ENCODE results near the gene CDH3. TPM values are rescaled to one million over a fixed set of nuclear protein-coding genes. Genes with fewer than 3 reads are reported as not detected.

Gene CDH3
- total and polyA plus RNA-seq, 2 donors (not counting 1 experiment from before 2014, with no cell fraction given): 0.14 TPM; not detected in 1

DNA sequence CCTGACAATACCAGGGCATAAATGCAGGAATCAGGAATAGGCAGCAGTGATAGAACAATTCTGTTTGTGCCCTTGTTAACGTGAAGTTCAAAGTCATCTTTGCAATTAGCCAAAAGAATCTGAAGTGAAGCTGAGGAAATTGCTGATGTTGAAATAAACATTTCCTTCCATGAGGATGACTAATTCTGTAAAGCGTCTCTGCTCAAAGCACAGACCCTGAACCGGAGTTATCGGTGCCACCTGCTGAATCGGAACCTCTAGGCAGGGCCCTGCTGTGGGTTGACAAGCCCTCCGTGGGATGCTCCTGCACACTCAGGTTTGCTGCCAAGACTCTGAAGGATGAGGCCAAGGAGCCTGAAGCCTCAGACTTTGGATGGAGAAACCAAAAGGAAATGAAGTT, 55.0 kb downstream of the CDH3 start:
- no peak overlapping the region for H3K4me2 ChIP-seq (ENCODE audit: extremely low read depth, insufficient read depth, low read length)
- TF ChIP-seq, protein P1, sequence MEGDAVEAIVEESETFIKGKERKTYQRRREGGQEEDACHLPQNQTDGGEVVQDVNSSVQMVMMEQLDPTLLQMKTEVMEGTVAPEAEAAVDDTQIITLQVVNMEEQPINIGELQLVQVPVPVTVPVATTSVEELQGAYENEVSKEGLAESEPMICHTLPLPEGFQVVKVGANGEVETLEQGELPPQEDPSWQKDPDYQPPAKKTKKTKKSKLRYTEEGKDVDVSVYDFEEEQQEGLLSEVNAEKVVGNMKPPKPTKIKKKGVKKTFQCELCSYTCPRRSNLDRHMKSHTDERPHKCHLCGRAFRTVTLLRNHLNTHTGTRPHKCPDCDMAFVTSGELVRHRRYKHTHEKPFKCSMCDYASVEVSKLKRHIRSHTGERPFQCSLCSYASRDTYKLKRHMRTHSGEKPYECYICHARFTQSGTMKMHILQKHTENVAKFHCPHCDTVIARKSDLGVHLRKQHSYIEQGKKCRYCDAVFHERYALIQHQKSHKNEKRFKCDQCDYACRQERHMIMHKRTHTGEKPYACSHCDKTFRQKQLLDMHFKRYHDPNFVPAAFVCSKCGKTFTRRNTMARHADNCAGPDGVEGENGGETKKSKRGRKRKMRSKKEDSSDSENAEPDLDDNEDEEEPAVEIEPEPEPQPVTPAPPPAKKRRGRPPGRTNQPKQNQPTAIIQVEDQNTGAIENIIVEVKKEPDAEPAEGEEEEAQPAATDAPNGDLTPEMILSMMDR (conservative IDR thresholded peaks at IDR 0.05 in 1 of 2, IDR thresholded peaks at IDR 0.05 in 1 of 2; ENCODE audit: low read depth in 1 of 2, low read length in 2 of 2): no peak
- TF ChIP-seq EZH2 (IDR thresholded peaks at IDR 0.05; ENCODE audit: low read length, missing control alignments): no peak
- H3K27me3 ChIP-seq (ENCODE audit: control insufficient read depth, insufficient read depth, low read length): no peaks in the 10 kb centered on the region
- no peaks in the 10 kb centered on the region for H3K9me3 ChIP-seq (ENCODE audit: control insufficient read depth, insufficient read depth, low read depth, low read length)
- no peaks in the 10 kb centered on the region for H3K79me2 ChIP-seq (ENCODE audit: control insufficient read depth, insufficient read depth, low read length)
- H3K9ac ChIP-seq (ENCODE audit: insufficient read depth, low read length): no peak overlapping the region
- no peaks in the 10 kb centered on the region for H3K4me1 ChIP-seq (ENCODE audit: control insufficient read depth, extremely low read depth, insufficient read depth, low read length)
- no peak overlapping the region for H2AFZ ChIP-seq (ENCODE audit: low read length)
- no peaks in the 10 kb centered on the region for H3K36me3 ChIP-seq (ENCODE audit: control insufficient read depth, insufficient read depth, low read length)
- H4K20me1 ChIP-seq (ENCODE audit: control insufficient read depth, extremely low read depth, insufficient read depth, low read length): no peaks in the 10 kb centered on the region
- no peak overlapping the region for H3K4me3 ChIP-seq (replicated peaks in 1 of 4; ENCODE audit: control extremely low read depth in 1 of 4, insufficient read depth in 1 of 4, low read depth in 3 of 4, low read length in 4 of 4)
- H3K27ac ChIP-seq (ENCODE audit: insufficient read depth, low read length): no peak overlapping the region
- DNase-seq (ENCODE audit: low read depth in 2 of 2): peak; percentile 12 to 36

GRCh38 chr16:68700831-68701230, 55.7 kb downstream of the CDH3 start:
- no peaks in the 10 kb centered on the region for H3K27me3 ChIP-seq (ENCODE audit: control insufficient read depth, insufficient read depth, low read length)
- TF ChIP-seq EZH2 (IDR thresholded peaks at IDR 0.05; ENCODE audit: low read length, missing control alignments): no peak
- TF ChIP-seq, protein P1 (conservative IDR thresholded peaks at IDR 0.05 in 1 of 2, IDR thresholded peaks at IDR 0.05 in 1 of 2; ENCODE audit: low read depth in 1 of 2, low read length in 2 of 2): no peak
- no peak for DNase-seq (ENCODE audit: low read depth in 2 of 2)

DNA sequence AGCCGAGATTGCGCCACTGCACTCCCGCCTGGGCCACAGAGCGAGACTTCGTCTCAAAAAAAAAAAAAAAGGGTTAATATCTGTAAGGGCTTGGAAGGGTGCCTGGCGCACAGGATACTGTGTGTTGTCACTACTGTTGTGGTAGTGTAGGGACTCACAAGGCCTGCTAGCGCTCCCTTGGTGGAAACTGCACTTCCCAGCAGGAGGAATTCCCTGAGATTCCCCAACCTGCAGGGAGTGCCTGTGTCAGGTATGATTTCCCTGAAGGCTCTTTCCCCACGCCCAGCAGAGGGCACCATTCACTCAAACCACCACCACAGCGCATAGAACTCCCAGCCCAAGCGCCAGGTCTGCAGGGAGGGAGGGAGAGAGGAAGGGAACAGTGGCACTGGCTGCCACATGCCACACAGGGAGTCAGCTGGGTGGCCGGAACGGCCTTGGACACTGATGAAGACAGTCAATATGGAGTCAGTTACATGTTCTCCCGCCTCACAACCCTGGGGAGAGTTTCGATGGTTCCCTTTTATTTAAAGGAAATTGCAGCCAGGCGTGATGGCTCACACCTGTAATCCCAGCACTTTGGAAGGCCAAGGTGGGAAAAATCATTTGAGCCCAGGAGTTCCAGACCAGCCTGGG, 59.2 kb downstream of the CDH3 start:
- Histone ChIP-seq H3K4me3 (replicated peaks in 1 of 4; ENCODE audit: control extremely low read depth in 1 of 4, insufficient read depth in 1 of 4, low read depth in 3 of 4, low read length in 4 of 4) (no peak overlapping the region), H3K27ac (ENCODE audit: insufficient read depth, low read length) (no peak overlapping the region), H3K36me3 (ENCODE audit: control insufficient read depth, insufficient read depth, low read length) (no peaks in the 10 kb centered on the region), H3K4me1 (ENCODE audit: control insufficient read depth, extremely low read depth, insufficient read depth, low read length) (no peaks in the 10 kb centered on the region), H3K79me2 (ENCODE audit: control insufficient read depth, insufficient read depth, low read length) (no peaks in the 10 kb centered on the region), H3K27me3 (ENCODE audit: control insufficient read depth, insufficient read depth, low read length) (no peaks in the 10 kb centered on the region), H3K4me2 (ENCODE audit: extremely low read depth, insufficient read depth, low read length) (no peak overlapping the region), H4K20me1 (ENCODE audit: control insufficient read depth, extremely low read depth, insufficient read depth, low read length) (no peaks in the 10 kb centered on the region), H3K9ac (ENCODE audit: insufficient read depth, low read length) (no peak overlapping the region), H2AFZ (ENCODE audit: low read length) (no peak overlapping the region), H3K9me3 (ENCODE audit: control insufficient read depth, insufficient read depth, low read depth, low read length) (no peaks in the 10 kb centered on the region)
- DNase-seq (ENCODE audit: low read depth in 2 of 2): peak; percentile 52 to 59
- TF ChIP-seq EZH2 (IDR thresholded peaks at IDR 0.05; ENCODE audit: low read length, missing control alignments): no peak
- TF ChIP-seq, protein P1 (conservative IDR thresholded peaks at IDR 0.05 in 1 of 2, IDR thresholded peaks at IDR 0.05 in 1 of 2; ENCODE audit: low read depth in 1 of 2, low read length in 2 of 2): peak; percentile 74 to 84

More at GRCh38 chr16:68700831-68701230, 55.7 kb downstream of the CDH3 start:
- Histone ChIP-seq H3K79me2 (ENCODE audit: control insufficient read depth, insufficient read depth, low read length) (no peaks in the 10 kb centered on the region), H3K9ac (ENCODE audit: insufficient read depth, low read length) (no peak overlapping the region), H3K27ac (ENCODE audit: insufficient read depth, low read length) (no peak overlapping the region), H3K4me1 (ENCODE audit: control insufficient read depth, extremely low read depth, insufficient read depth, low read length) (no peaks in the 10 kb centered on the region), H3K4me2 (ENCODE audit: extremely low read depth, insufficient read depth, low read length) (no peak overlapping the region), H3K36me3 (ENCODE audit: control insufficient read depth, insufficient read depth, low read length) (no peaks in the 10 kb centered on the region), H3K4me3 (replicated peaks in 1 of 4; ENCODE audit: control extremely low read depth in 1 of 4, insufficient read depth in 1 of 4, low read depth in 3 of 4, low read length in 4 of 4) (no peak overlapping the region), H4K20me1 (ENCODE audit: control insufficient read depth, extremely low read depth, insufficient read depth, low read length) (no peaks in the 10 kb centered on the region), H3K9me3 (ENCODE audit: control insufficient read depth, insufficient read depth, low read depth, low read length) (no peaks in the 10 kb centered on the region), H2AFZ (ENCODE audit: low read length) (no peak overlapping the region)
